HG03457 (cell line): ENCODE measurements around the gene EP400.

Source experiments
- ATAC-seq: cut with Tn5 transposase; IDR thresholded peaks from one replicate; pipeline ENCODE4 v1.9.1; 2021; ENCODE audit warnings: moderate number of reproducible peaks; ENCODE audit not compliant: unreplicated experiment

EP400 gene

DNA sequence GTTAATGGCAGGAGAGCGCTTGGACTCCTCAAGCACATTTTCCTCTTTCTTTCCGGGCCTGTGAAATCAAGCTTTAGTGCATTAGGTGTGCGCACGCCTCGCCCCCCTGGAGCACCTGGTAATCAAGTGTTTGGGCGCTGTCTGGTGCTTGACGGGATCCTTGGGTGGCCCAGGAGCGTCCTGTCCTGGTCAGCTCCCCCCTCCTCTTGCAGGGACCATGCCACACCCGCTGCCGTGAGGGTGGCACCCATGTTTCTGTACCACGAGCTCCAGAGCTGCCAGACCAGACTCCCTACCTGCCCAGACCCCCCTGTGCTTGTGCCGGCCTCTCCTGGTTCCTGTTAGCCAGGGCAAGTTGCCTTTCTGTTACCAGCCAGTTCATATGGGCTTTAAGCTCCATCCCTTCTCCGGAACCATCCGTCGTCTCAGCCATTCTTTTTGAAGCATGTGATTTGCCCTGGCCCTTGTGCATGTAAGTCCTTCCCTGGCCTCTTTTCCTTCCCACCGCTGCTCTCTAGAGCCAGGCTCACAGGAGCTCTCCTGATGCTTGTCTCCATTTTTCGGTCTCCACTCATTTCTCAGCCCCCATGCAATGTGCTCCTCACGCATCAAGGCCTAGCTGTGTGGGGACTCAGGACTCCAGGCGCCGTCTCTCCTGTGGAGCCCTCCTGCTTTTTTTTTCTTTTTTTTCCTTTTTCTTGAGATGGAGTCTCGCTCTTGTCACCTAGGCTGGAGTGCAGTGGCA lies 66.1 kb downstream of the EP400 start:
- no peak for ATAC-seq

DNA sequence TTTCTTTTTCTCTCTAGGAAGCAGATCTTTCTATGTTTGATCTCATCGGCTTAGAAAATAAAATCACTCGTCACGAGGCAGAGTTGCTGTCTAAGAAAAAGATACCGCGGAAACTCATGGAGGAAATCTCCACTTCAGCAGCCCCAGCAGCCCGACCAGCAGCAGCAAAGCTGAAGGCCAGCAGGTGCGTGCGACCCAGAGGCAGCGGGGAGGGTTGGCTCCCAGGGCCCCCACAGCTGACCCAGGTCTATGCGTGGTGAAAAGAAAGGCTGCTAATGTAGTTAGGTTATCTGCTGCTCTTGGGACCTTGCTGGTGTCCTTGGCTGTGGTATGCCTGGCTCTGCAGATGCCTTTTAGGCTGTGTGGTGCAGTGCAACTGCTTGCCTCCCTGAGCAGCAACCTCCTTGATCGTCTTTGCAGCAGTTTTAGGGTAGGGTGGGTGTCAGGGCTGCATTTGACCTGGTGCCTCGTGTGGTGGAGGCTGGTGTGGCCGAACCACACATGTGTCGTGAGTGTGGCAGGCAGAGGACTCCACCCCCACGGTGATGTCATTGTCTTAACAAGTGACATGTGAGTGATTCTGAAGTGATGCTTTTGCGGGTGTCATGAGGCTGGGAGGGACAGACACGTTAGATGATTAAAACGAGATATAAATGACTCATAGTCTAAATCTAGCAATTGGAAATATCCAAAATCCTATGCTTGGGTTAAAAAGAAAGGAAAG lies 68.6 kb downstream of the EP400 start:
- no peak for ATAC-seq

DNA sequence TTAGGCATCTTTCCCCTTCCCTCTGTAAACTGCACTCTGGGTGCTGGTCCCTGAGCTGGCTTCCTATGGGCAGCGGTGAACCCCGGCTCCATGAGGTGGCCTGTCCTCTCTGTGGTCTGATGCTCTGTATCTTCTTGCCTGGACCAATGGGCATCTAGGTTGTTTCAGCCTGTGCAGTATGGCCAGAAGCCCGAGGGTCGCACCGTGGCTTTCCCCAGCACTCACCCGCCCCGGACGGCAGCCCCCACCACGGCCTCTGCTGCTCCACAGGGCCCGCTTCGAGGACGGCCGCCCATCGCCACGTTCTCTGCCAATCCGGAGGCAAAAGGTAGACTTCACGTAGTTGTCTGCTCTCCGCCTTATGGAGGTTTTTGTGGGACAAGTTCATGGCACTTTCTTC lies 70.1 kb downstream of the EP400 start:
- ATAC-seq, result no peak

DNA sequence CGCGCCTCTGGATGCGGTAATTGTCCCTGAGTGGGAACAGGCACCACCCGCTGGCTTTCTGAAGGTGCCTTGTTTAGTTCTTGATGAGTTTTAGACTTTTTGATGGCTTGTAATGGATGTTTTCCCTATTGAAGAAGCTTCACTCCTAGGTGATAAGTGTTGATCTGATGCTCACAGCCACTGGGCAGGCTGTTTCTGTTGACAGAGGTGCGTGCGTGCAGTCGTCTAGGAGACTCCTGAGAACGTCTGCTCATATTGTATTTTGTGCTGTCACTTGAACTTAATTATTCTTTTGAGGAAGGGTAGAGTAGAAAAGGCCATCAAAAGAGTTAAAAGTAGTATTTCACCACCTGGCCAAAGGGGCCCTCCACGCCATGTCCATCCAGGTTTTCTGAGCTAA lies 70.5 kb downstream of the EP400 start:
- ATAC-seq, result no peak

DNA sequence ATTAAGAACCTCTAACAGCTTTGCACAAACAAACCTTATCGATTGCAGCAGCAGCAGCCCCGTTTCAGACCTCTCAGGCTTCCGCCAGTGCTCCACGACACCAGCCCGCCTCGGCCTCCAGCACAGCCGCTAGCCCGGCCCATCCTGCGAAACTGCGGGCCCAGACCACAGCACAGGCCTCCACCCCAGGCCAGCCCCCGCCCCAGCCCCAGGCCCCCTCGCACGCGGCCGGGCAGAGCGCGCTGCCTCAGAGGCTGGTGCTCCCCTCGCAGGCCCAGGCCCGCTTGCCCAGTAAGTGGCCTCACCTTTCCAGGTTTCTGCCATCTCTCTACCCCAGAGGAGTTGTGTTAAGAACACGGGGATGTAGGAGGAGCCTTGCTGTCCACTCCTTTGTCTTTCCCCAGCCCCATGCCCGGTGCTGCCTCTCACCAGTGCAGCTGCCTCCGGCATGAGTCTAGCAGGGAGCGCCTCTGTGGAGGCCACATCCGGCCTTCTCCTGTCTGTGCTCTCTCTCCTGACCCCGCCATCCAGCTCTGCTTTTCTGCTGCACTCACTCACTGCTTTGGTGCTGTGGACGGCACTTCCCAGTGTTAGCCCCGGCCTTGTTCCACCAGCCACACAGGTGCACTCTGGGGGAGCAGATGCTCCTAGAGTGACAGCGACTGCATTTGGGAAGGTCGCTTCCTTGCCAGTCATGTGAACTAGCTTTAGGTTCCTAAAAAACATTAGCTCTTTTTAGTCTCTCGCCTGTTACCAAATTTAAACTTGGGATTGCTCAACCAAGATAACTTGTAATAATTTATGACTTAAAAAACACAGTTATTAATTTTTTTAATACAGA lies 71.5 kb downstream of the EP400 start:
- no peak for ATAC-seq

DNA sequence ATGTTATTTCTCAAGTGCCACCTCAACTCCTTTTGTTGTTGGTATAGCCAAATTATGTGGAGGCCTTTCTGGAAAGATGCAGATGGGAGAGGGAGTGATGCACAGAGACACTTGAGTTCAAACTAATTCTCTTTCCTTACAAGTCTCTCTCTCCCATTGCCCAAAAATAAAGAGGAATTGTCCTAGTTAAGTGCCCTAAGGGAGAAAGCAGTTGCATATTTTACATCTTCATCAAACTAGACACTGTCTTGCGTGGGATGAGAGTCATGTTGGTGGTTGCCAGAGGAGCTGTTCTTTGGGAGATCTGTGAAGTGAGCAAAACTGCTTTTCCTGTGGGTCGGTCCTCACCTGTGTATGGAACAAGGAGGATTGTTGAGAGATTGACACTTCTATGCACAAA lies 72.2 kb downstream of the EP400 start:
- no peak for ATAC-seq

DNA sequence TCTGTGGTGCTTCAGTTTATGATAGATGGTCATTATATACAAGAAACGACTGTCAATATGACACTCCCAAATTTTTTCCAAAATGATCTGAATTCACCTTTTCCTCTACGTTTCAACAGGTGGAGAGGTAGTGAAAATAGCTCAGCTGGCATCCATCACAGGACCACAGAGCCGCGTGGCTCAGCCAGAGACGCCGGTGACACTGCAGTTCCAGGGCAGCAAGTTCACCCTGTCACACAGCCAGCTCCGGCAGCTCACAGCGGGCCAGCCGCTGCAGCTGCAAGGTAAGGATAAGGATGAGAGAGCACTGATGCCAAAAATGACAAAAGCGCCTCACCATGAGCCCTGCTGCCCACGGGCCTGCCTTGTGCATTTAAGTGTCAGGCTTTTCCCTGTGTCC lies 73.9 kb downstream of the EP400 start:
- ATAC-seq, result no peak

DNA sequence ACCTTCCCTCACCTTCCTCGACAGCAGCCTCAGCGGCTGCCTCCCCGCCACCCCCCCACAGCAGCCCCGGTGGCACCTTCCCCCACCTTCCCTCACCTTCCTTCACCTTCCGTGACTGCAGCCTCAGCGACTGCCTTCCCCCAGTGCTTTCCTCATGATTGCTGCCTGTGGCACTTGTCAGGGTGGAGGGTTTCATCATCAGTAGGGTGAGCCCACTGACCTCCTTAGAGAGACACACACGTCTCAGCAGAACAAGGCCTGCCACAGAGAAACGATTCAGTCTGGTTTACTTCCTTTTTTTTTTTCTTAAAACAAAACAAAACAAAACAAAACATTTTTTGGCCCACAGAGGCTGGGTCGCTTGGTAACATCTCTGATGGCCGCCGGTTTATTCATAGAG lies 75.0 kb downstream of the EP400 start:
- ATAC-seq, result no peak

DNA sequence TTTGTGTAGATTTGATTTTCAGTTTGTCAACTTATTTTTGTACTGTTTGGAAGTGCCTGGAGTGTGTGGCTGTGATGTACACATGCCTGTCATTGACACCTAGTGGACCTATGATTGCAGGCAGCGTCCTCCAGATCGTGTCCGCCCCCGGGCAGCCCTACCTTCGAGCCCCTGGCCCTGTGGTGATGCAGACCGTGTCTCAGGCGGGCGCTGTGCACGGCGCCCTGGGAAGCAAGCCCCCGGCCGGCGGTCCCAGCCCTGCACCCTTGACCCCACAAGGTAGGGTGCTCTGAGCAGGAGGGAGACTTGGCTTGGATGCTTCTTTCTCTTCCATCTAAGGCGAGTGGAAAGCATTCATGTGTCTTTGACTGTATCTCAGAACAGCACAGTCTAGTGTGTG lies 75.8 kb downstream of the EP400 start:
- ATAC-seq, result no peak

DNA sequence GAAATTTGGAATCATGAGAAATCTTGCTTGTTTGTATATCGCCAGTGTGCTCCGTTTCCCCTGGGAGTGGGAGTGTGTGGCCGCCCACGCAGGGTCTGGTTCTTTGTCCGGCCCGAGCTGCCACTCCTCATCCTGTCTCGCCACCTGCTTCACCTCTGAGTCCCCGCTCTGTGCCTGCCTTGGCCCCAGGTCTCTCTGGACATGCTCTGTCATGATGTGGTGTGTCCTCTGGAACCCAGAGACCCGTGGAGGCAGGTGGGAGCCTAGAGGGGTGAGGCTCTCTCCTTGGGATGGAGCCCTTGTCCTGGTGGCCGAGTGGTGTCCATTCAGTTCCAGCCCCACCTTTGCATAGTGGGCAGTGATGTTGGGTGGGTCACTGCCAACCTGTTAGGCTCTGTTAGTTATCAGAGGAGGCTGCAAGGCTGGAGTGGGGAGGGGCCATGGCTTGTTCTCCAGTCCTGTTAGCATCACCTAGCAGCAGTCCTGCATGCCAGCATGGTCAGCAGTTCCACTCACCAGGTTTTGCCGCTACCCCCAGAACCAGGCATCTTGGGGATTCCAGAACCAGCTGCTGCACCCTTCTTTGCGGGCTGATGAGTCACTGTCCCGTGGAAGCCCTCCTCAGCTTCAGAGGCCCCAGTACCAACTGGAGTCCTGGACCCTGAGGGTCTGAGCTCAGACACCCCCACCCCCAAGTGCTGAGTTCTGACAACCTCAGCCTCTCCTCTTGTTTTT lies 76.5 kb downstream of the EP400 start:
- ATAC-seq, result no peak

DNA sequence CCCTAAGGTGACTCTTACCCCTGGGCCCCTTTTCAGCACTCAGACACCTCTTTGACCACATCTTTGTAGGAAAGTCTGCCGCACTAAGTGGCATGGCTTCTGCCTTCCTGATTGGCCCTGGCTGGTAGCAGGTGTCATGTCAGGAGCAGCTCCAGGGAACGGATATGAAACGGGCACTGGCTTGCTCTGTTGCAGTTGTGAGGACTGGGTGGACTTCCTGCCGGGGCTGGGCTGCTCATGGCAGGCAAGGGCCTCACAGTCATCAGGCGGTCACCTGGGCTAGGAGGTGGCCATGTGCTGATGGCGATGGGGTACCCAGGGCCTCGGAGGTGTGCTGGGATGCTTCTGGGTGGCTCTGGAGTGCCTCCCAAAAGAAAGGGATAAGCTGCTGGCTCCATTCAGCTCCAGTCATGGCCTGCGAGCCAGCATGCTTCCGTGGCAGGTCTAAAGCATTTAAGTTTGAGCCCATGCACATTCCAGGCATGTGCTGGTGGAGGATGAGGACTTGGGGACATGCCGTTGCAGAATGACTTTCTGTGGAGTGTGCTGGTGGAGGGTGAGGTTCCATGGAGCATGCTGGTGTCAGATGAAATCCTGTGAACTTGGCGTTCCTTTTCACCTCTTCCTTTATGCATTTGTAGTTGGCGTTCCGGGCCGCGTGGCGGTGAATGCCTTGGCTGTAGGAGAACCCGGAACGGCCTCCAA lies 77.2 kb downstream of the EP400 start:
- no peak for ATAC-seq

DNA sequence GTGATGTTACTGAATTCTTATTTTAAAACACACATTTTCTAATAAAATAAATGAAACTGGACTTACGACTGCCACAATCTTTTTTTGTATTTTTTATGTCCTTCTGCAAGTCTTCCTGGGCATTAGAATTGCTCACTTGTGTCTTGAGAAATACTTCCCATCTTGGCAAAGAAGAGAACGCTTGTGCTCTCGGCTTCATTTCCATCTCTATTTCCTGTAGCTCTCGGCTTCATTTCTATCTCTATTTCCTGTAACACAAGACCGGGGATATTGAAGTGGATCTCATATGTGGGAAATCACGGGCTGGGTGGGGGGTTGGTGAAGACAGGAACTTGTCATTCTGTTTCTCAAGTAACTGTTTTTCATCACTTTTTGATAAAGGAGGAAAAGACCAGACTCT lies 77.9 kb downstream of the EP400 start:
- ATAC-seq, result no peak

DNA sequence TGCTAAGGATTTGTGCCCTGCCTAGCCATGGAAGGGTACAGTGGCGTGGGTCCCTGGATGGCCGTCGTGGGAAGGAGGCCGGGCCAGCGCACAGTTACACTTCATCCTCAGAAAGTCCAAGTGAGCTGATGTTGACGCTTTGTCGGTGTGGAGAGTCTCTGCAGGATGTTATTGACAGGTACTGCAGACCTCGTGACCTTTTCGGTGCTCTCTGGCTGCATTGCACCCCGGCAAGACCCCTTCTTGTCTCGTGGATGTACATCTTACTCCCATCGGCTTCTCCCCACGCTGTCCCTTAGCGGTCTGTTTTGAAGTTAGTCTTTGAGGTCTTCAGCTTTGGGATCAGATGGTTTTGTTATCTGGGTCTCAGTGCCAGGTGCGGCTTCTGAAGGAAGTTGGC lies 78.4 kb downstream of the EP400 start:
- ATAC-seq, result no peak

DNA sequence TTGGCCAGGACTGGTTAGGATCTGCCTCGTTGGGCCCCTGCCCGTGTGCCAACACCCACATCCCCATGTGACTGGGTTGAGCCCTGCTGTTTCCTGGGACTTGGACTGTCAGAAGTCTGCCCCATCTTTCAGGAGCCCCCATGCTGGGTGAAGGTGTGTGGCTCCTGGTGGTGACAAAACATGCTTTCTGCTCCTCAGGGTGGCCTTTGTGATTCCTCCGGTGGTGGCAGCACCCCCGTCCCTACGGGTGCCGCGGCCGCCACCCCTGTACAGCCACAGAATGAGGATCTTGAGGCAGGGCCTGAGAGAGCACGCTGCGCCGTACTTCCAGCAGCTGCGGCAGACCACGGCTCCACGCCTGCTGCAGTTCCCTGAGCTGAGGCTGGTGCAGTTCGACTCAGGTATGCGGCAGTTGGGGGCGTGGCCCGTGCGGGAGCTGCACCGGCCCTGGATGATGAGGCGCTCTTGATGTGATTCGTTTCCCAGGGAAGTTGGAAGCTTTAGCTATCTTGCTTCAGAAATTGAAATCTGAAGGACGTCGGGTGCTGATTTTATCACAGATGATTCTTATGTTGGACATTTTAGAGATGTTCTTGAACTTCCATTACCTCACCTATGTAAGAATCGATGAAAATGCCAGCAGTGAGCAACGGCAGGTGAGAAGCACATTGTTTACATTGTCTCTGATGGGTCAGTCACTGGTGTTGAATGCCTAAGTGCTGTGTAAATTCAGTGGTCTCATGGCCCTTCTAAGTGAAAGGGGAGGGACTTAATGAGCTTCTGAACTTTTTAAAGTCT lies 80.0 kb downstream of the EP400 start:
- ATAC-seq, result no peak

DNA sequence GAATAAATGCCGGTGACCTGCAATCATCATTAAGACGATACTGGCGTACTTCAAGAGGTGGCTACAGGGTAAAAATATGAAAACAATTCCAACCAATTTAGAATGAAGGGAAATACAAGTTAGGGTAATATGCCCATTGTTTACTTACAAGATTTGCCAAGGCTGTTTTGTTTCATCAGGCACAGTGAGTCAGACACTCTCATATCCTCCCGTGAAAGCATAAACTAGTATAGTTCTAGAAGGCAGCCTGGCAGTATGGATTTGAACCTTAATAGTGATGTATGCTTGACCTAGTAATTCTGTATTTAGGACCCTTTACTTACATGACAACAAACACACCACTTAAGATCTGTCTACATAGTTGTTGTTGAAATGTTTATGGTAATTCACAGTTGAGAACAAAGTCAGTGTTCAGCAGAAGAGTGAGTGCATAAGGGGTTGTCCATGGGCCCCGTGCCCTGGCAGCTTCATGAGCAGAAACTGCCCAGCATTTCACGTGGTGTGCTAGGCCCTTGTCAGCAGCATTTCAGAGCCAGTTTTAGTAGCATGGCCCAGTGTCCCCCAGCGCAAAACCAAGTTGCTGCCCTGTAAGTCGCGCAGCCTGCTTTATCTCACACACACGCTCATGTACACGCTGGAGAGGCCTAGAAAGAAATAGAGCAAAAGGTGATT lies 80.8 kb downstream of the EP400 start:
- ATAC-seq, result no peak

DNA sequence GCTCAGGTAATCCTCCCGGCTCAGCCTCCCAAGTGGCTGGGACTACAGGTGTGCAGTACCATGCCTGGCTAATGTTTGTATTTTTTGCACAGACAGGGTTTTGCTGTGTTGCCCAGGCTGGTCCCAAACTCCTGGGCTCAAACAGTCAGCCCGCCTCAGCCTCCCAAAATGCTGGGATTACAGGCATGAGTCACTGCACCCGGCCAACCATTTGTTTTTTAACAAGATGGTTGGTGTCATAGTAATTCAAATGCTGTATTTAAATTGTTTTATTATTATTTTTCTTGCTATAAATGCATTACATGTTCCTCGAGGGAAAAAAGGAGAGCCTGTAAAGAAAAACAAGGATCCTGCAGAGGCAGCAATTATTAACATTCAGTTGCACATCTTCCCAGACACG lies 83.9 kb downstream of the EP400 start:
- ATAC-seq, result no peak

DNA sequence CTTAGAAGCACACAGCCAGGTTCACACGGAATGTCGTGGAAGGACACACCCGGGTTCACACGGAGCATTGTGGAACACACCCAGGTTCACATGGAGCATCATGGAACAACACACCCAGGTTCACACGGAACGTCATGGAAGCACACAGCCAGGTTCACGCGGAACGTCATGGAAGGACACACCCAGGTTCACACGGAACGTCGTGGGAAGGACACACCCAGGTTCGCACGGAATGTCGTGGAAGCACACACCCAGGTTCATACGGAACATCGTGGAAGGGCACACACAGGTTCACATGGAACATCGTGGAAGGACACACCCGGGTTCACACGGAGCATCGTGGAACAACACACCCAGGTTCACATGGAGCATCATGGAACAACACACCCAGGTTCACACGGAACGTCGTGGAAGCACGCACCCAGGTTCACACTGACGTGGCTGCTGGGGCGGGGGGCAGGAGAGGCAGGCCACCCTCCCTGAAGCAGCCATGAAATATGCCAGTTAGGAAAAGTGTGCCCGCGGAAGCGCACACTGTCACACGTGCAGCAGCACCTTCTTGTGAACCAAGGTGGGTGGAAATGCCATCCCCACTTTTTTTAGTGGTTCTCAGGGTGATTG lies 86.4 kb downstream of the EP400 start:
- ATAC-seq, result no peak

DNA sequence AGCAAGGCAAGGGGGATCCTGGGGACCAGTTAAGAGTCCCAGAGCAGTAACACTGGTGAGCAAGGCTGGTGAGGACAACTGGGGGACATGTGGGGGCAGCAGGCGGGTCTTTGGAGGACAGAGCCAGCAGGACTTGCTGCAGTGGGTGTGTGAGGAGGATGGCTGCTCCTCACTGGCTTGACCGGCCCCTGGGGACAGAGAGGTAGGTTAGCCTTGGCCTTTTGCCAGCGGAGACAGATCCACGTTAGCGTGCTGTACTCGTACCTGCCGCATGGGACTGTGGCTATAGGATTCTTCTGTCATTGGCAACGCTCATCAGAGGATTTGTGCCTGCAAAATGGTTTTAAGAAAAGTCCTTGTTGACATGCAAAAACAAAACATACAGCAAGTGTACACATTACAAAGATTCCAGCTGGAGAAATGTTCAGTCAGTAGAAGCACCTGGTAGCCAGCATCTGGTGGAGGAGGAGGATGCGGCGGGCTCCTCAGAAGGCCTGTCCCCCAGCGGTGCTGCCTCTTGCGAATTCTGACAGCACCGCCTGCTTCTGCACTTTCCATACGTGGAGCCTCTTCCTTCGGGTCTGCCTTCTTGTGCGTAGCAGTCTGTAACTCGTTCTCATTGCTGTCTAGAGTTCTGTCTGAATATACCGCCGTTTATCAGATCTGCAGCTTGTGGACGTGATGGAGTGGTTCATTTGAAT lies 91.3 kb downstream of the EP400 start:
- no peak for ATAC-seq
